8988T (cell line): ENCODE data around the gene REST.
"Not testable (repeated sequence)": the region's sequence is repeated elsewhere in the genome, so short reads cannot be mapped to it uniquely, and the experiment has no call there.

ENCODE experiments used
- DNase-seq: peaks from one replicate; pipeline ENCODE4 v3.0.0; 2011

The REST gene

GRCh38 chr4:56910172-56910967, 2.7 kb downstream of the REST start:
- DNase-seq, result no peak

GRCh38 chr4:56914336-56914735, 6.6 kb downstream of the REST start:
- no peak for DNase-seq

- DNase-seq, result not testable (repeated sequence)
Observed at GRCh38 chr4:56914977-56915376, 7.3 kb downstream of the REST start.

GRCh38 chr4:56927196-56927595, 19.5 kb downstream of the REST start:
- DNase-seq, result no peak

GRCh38 chr4:56930638-56931037, 22.9 kb downstream of the REST start:
- DNase-seq, result no peak

- no peak for DNase-seq
Observed at GRCh38 chr4:56931924-56932323, 24.2 kb downstream of the REST start.

DNA sequence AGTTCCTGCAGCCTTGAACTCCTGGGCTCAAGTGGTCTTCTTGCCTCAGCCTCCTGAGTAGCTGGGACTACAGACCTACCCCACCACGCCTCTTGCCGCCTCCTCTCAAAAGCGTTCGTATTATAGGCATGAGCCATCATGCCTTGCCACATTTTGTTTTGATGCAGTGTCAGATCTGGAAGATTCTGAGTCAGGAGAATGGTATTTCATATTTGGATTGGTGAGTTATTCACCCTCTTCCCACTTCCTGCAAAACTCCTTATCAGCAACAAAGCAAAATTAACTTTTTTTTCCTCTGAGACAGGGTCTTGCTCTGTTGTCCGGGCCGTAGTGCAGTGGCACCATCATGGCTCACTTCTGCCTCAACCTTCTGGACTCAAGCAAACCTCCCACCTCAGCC, 29.6 kb downstream of the REST start:
- peak; percentile 54 for DNase-seq

DNA sequence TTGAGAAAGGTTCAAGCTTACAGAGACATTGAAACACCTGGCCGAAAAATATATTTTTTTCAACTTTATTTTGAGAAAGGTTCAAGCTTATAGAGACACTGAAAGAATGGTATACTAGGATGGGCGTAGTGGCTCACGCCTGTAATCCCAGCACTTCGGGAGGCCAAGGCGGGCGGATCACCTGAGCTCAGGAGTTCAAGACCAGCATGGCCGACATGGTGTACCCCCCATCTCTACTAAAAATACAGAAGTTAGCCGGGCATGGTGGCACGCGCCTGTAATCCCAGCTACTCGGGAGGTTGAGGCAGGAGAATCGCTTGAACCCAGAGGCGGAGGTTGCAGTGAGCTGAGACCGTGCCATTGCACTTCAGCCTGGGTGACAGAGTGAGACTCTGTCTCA, 32.1 kb downstream of the REST start:
- DNase-seq, result not testable (repeated sequence)

- DNase-seq, result no peak
Observed at GRCh38 chr4:56940403-56940802, 32.7 kb downstream of the REST start.

DNA sequence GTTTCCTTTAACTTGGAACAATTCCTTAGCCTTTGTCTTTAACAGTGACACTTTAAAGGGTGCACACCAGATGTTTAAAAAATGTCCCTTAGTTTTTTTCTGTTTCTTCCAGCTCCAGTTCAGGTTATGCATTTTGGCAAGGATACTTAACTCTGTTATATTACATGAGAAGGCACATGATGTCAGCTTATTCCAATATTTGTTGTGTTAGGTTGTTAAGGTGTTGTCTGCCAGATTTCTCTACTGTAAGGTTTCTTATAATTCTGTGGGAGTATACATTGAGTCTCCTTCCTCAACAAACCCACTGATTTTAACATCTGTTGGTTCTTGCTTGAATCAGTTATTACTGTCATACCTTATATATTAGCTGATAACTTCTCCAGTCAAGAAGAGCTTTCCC, 33.3 kb downstream of the REST start:
- no peak for DNase-seq

- DNase-seq, result no peak
Observed at GRCh38 chr4:56941403-56941802, 33.7 kb downstream of the REST start.

DNA sequence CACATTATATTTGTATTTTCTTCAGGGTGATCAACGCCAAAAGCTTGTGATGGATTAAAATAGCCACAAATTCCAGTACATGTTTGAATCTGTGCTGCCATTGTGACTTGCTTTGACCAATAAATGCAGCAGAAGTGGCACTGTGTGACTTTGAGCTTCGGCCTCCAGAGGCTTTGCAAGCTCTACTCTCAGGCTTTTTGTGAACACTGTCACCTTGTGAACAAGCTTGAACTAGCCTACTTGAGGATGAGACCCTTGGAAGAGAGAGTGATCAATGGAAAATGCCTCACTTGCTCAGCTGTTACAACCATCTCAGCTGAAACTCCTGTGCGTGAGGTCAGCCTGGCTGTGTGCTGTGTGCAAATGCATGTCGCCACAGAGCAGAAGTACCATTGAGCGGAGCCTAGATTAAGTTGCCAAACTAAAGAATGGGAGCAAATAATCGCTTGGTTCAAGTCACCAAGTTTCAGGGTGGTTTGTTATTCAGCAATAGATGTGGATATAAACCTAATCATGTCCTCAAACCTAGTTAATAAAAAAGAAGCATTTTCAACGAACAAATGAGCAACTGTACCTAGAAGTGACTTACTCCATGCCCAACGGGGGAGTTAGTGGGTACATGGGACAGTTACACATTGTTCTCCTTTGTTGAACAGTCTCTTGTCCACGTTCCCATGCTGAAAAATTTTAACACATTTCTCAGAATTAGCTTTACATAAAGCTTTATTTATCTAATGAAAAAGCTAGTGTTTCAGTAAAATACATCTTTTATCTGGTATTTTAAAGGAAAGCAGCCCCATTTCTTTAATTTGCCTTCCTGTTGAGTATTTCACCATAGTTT, 46.2 kb downstream of the REST start:
- no peak for DNase-seq

- DNase-seq, result no peak
Observed at GRCh38 chr4:56958111-56958517, 50.4 kb downstream of the REST start.

GRCh38 chr4:56959100-56959499, 51.4 kb downstream of the REST start:
- DNase-seq, result no peak

DNA sequence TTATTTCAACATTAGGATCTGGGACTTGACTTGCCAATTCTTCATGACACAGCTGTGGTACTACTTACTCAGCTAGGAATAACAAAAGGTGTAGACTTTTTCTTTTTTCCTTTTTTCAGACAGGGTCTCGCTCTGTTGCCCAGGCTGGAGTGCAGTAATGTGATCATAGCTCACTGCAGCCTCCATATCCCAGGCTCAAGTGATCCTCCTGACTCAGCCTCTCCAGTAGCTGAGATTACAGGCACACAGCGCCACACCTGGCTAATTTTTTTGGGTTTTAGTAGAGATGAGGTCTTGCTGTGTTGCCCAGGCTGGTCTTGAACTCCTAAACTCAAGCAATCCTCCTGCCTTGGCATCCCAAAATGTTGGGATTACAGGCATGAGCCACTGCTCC, 53.4 kb downstream of the REST start:
- no peak for DNase-seq

DNA sequence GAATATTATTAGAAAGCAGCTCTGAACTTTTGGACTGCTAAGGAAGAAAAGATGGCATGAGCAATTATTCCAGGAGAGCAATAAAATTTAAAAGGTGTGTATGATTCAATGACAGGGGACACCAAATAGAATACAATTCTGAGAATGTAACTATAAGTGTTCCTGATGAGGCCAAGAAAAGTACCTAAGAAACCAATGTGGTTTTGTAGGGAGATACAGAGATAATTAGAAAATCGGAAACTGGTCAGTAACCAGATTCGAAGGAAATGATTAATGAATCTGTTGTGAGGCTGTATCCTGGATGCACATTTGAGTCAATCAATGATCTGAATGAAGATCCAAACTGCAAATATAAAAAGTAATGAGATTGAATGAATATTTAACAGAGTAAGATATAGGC, 63.7 kb downstream of the REST start:
- DNase-seq, result no peak

GRCh38 chr4:56972389-56972788, 64.7 kb downstream of the REST start:
- no peak for DNase-seq

- no peak for DNase-seq
Observed at GRCh38 chr4:56972809-56973208, 65.1 kb downstream of the REST start.

GRCh38 chr4:56973336-56973735, 65.6 kb downstream of the REST start:
- DNase-seq, result no peak

DNA sequence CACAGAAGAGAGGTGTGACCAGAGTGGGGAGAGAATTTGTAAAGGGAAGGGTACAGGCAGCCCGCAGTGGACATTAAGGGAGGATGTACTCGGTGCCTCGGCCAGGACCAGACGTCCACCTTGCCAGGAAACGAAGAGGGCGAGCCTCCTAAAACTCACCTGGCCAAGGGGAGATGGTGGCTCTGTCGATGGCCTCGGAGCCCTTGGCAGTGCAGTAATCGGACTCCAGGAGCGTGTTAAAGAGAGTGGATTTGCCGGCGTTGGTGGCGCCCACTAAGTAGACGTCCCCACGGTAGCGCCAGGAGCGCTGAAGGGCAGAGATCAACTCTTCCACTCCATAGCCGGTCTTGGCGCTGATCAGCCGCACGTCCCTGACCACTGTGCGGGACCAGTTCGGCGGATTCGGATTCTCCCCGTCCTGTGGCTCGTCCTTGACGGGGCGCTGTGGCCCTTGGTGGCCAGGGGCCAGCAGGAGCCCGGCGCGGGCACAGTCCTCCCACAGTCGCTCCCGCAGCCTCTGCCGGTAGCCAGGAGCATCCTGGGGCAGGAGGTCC, 68.7 kb downstream of the REST start:
- no peak for DNase-seq

- DNase-seq, result no peak
Observed at GRCh38 chr4:56976837-56977320, 69.2 kb downstream of the REST start.

DNA sequence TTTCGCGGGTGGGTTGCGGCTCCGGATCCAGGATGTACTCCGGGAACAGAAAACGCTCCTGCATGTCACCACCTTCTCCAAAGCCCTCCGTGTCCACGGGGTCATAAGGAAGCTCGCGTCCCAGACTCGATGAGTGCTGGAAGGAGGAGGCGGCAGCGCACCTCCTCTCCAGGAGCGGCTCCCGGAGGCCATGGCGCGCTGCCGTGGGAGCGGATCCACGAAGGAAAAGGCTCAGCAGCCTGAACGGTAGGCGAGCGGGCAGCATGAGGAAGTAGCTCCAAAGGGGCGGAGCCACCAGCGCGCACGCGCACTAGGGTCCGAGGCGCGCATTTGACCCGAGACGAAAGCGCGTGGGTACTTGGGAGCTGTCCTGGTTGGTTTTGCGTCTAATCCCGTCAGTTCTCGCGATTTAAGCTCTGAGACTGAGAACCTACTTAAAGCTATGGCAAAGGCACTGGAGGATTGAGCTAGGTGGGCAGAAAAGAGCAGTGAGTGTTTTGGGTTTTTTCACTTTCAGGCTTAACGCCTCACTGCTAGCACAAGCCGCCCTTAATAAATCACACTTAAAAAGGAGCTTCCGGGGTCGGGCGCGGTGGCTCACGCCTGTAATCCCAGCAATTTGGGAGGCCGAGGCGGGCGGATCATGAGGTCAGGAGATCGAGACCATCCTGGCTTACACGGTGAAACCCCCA, 69.8 kb downstream of the REST start, which contains the start of gene NOA1:
Gene NOA1 (minus strand): TSS at position 286 of the 692 bp plus-strand sequence. CDS start 21 bp downstream, at position 265.
- DNase-seq, result peak; percentile 75

DNA sequence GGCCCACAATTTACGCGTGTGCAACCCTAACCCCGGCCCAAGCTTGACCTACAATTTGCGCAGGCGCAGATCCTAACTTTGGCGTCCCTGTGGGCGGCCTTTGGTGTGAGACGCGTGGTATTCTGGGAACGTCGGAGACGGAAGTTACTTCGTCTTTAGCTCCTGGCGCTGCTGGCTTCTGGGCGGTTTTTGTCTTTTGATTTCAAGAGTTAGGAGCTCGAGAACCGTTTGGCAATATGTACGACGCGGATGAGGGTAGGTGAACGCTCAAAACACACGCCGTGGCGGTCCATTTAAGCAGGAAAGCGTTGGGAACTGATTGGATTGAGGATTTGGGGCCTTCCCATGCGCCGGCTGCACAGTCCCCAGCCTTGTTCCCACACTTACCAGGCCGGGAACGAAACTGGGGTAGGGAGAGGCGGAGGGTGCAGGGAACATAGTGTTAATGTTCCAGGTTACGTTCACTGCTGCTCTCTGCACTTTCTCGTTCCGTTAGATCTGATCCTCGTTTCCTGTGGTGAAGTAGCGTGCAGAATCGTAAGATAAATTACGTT, 71.1 kb downstream of the REST start, which contains the start of gene POLR2B:
Gene POLR2B (plus strand): TSS at position 147 of the 554 bp plus-strand sequence. CDS start 90 bp downstream, at position 237.
- peak; percentile 63 for DNase-seq
